Psoas muscle (tissue), 8 donors: Measurements from ENCODE around the gene ESAM. TPM values are rescaled to one million over a fixed set of nuclear protein-coding genes. Genes with fewer than 3 reads are reported as not detected.

ENCODE experiments used
- ATAC-seq, 4 donors: fragments of 200-7000 bp; cut with Tn5 transposase; one replicate each; pipeline ENCODE4 v1.9.1; 2020; ENCODE audit warnings: moderate library complexity in 3 of 4, mild to moderate bottlenecking in 2 of 4
- DNase-seq, 2 donors: peaks; one replicate each; pipeline ENCODE4 v3.0.0-alpha.2; 2020
- H3K27ac ChIP-seq: fragments of 200-600 bp; one replicate; pipeline ENCODE4 v1.8.0; 2022
- H3K27me3 ChIP-seq, 3 donors: fragments of 200-600 bp in 1 of 3; one replicate each; pipeline versions ENCODE4 v1.6.1 to v1.8.0; 2013 to 2022; ENCODE audit warnings: low read length in 2 of 3, mild to moderate bottlenecking in 2 of 3, moderate library complexity in 1 of 3; ENCODE audit not compliant: insufficient read depth in 3 of 3
- H3K36me3 ChIP-seq, 2 donors: fragments of 200-600 bp in 1 of 2; one replicate each; pipeline versions ENCODE4 v1.6.1 to v1.8.0; 2013 to 2022; ENCODE audit warnings: low read depth in 1 of 2, mild to moderate bottlenecking in 1 of 2, moderate library complexity in 1 of 2; ENCODE audit not compliant: insufficient read depth in 1 of 2
- H3K4me1 ChIP-seq: fragments of 200-600 bp; one replicate; pipeline ENCODE4 v1.8.0; 2022
- H3K4me3 ChIP-seq: fragments of 200-600 bp; one replicate; pipeline ENCODE4 v1.8.0; 2022; ENCODE audit warnings: mild to moderate bottlenecking
- H3K9me3 ChIP-seq: fragments of 200-600 bp; one replicate; pipeline ENCODE4 v1.8.0; 2022
- WGBS, 3 donors: extraction: QIAGEN DNeasy Blood & Tissue Kit; methylation state at CpG; one replicate each; pipeline versions ENCODE4 v1.1.6 to v1.1.7; 2013; 5-methylcytosine and 5-hydroxymethylcytosine counted together
- intact Hi-C, 2 donors: fragments of 100-400 bp; cut with DNase I; formaldehyde crosslinking; loops; one replicate each; pipeline versions ENCODE4 v1.11.0 to v1.14.2; 2022
- polyA plus RNA-seq, 3 donors: library from polyadenylated mRNA; stranded (reverse); fragments of 200-250 nt; gene quantifications; one replicate each; pipeline ENCODE4 v1.2.3, GENCODE V29; 2013
- total RNA-seq, 4 donors: library from RNA; stranded (reverse); fragmentation: NEBNext Ultra II Directional in 2 of 4; extraction: Animal tissue kit (Norgen Biotek cat#: 25700) in 2 of 4; gene quantifications; one replicate each; pipeline versions ENCODE4 v1.2.1 to v1.2.4, GENCODE V29; 2021 to 2023
- TF ChIP-seq, protein P1 (sequence below): fragments of 200-600 bp; IDR thresholded peaks from one replicate; pipeline ENCODE4 v1.8.0; 2022; ENCODE audit warnings: antibody characterized with exemption
- donor health status: healthy with polysubstance abuse.
- donor health status: DM: no; HTN: no; CAD: no; lungs with moderate emphysema.
- donor health status: Bipolar disorder and iron deficiency.
- donor health status: healthy.
- donor health status: DM: yes; HTN: yes; CAD: no.
- donor health status: DM: no; HTN: no; CAD: no.
- donor health status: DM: no; HTN: no; CAD: no.
- donor health status: DM: yes; HTN: yes; CAD: no.

Gene ESAM
- total and polyA plus RNA-seq, 7 donors, result 18.4 to 37.2 (median 27.9) TPM

DNA sequence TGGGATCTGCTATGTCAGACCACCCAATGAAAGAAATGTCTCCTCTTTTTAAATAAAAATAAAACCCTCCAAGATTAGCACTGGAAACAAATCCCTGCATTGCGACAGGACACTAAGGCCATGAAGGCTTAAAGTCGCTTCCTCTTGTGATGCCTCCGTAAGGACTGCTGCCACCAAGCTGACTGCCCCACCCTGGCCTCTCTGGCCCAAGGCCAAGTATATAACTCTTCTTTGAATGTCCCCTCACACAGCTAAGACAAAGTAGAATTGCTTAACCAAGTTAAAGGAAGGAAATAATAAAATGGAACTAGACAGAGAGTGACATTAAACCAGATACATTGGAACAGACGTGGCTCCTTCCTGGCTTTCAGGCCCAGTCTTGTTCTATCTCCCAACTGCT is 29.9 kb downstream of the ESAM start:
- Histone ChIP-seq H3K27ac (no peak overlapping the region), H3K9me3 (no peaks in the 10 kb centered on the region), H3K27me3 (no peaks in the 10 kb centered on the region), H3K4me1 (no peaks in the 10 kb centered on the region), H3K36me3 (no peaks in the 10 kb centered on the region), H3K4me3 (no peak overlapping the region)
- intact Hi-C loops, result no loop called here
- ATAC-seq (no peak), DNase-seq (no peak)
- 85 to 90% (median 87%) methylated on average over 4 of the region's 4 CpGs for WGBS, 3 donors
- TF ChIP-seq, protein P1, sequence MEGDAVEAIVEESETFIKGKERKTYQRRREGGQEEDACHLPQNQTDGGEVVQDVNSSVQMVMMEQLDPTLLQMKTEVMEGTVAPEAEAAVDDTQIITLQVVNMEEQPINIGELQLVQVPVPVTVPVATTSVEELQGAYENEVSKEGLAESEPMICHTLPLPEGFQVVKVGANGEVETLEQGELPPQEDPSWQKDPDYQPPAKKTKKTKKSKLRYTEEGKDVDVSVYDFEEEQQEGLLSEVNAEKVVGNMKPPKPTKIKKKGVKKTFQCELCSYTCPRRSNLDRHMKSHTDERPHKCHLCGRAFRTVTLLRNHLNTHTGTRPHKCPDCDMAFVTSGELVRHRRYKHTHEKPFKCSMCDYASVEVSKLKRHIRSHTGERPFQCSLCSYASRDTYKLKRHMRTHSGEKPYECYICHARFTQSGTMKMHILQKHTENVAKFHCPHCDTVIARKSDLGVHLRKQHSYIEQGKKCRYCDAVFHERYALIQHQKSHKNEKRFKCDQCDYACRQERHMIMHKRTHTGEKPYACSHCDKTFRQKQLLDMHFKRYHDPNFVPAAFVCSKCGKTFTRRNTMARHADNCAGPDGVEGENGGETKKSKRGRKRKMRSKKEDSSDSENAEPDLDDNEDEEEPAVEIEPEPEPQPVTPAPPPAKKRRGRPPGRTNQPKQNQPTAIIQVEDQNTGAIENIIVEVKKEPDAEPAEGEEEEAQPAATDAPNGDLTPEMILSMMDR, result no peak

DNA sequence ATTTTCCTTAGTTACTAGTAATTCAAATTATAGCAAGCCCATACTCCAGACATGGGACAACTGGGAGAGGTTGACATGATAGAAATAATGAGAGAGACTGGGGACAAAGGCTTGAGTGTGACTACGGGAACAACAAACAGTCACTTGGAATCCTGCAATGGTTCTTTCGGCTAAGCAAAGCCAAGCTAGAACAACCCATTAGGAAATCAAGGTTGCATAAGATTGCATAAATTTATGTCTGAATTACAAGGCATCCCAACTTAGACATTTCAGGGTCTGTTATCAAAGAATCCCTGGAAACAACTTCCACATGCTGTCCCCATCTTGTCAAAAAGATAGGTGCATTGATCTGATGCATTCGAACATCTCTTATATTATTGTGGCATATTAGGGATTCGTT is 32.5 kb downstream of the ESAM start:
- TF ChIP-seq, protein P1, result no peak
- DNase-seq, result no peak
- Histone ChIP-seq H3K4me1 (no peaks in the 10 kb centered on the region), H3K9me3 (no peaks in the 10 kb centered on the region), H3K36me3 (no peaks in the 10 kb centered on the region), H3K4me3 (no peak overlapping the region), H3K27ac (no peak overlapping the region), H3K27me3 (peaks cover 0 to 12% (median 4%) of the 10 kb centered on the region in 3 donors)
- intact Hi-C loops, result no loop called here
- no peak for ATAC-seq
- WGBS, 3 donors, result 88 to 92% (median 89%) methylated on average over 4 of the region's 4 CpGs

DNA sequence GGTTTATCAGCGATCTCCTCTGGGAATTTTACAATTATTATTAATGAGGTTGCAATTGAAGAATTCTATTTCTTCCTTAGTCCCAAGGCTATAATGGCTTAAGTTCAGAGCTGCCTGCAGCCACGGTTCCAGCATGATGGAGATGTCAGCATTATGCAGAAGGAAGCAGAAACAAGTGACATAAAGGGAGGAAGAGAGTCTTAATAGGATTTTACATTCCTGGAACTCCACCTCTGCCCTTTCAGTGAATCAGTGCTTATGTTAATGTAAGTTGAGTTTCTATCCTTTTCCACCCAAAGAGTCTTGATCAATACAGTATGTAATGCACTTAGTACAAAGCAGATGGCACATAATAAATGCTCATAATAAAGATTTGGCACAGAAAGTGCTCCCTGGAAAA is 34.0 kb downstream of the ESAM start:
- TF ChIP-seq, protein P1, result no peak
- intact Hi-C loops, result no loop called here
- Histone ChIP-seq H3K4me1 (no peaks in the 10 kb centered on the region), H3K9me3 (no peaks in the 10 kb centered on the region), H3K27ac (no peak overlapping the region), H3K36me3 (no peaks in the 10 kb centered on the region), H3K4me3 (no peak overlapping the region), H3K27me3 (peaks cover 0 to 26% (median 6%) of the 10 kb centered on the region in 3 donors)
- DNase-seq, result no peak
- WGBS, 3 donors, result 85 to 90% (median 89%) methylated on average over 2 of the region's 2 CpGs
- no peak for ATAC-seq

DNA sequence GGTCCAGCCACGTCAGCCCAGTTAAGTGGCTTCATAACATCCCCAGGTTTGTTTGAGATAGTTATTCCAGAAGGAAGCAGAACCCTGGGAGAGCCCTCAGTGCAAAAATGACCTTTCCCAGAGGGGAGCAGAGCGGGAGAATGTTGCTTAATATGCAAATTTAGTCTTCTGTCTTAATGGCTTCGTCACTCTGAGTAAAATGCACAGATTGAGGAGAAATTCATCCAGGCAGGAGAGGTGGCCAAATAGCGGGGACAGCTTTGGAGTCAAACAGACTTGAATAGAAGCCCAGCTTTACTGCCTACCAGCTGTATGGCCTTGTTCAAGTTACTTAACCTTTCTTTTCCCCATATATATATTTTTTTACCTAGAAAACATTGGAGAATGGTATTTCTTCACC is 34.6 kb downstream of the ESAM start:
- Histone ChIP-seq H3K27me3 (peaks cover 0 to 31% (median 6%) of the 10 kb centered on the region in 3 donors), H3K4me1 (no peaks in the 10 kb centered on the region), H3K27ac (no peak overlapping the region), H3K4me3 (no peak overlapping the region), H3K9me3 (no peaks in the 10 kb centered on the region), H3K36me3 (no peaks in the 10 kb centered on the region)
- intact Hi-C loops, result no loop called here
- ATAC-seq (no peak), DNase-seq (no peak)
- WGBS, 3 donors, result 83 to 91% (median 91%) methylated on average over 4 of the region's 4 CpGs
- TF ChIP-seq, protein P1, result no peak

DNA sequence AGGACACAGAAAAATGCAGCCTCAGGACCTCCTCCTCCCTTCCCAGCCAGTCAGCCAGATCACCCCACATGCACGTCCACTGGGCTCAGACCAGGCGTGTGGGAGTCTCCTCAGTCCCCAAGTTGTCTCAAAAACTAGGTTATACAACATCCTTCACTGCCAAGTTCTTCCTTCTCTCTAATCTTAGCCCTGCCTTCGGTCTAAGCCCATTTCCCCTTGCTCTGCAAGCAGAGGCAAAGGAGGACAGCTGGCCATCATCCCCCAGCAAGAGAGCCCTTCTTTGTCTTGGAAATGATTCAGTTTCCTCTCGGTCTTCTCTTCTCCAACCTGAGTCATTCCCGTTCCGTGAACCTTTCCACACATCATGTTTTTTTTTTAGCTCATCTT is 36.4 kb downstream of the ESAM start:
- H3K27me3 ChIP-seq, result peaks cover 0 to 35% (median 9%) of the 10 kb centered on the region in 3 donors
- DNase-seq, result no peak
- 13 to 25% (median 16%) methylated on average over 6 of the region's 6 CpGs for WGBS, 3 donors
- H3K27ac ChIP-seq, result no peak overlapping the region
- H3K9me3 ChIP-seq, result no peaks in the 10 kb centered on the region
- no peaks in the 10 kb centered on the region for H3K4me1 ChIP-seq
- H3K4me3 ChIP-seq, result no peak overlapping the region
- H3K36me3 ChIP-seq, result no peaks in the 10 kb centered on the region
- intact Hi-C loops, result no loop called here
- TF ChIP-seq, protein P1, result no peak
- no peak for ATAC-seq
